SK-N-SH (cell line): ENCODE measurements around the gene KRT2. TPM values are rescaled to one million over a fixed set of nuclear protein-coding genes. Genes with fewer than 3 reads are reported as not detected.

Experiments used
- CTCF ChIA-PET: fragments of 300-600, 350-600 bp; formaldehyde crosslinking; extraction: SDS; loops from one replicate; lab custom pipeline; 2021; lab: Yijun Ruan, JAX
- POLR2A ChIA-PET: fragments of 350-600 bp; sonication (Branson Sonifier 250); formaldehyde crosslinking; extraction: SDS; loops from one replicate; lab custom pipeline; 2020; ENCODE audit warnings: antibody characterized with exemption, inconsistent platforms; lab: Yijun Ruan, JAX
- DNase-seq: peaks from one replicate; pipeline ENCODE4 v3.0.0; 2012
- H2AFZ ChIP-seq: fragments of 200-600 bp; sonication (generic); 2 replicates; pipeline ENCODE4 v1.8.1; 2016; ENCODE audit warnings: antibody characterized with exemption, mild to moderate bottlenecking, low read depth
- H3F3A ChIP-seq: fragments of 200-600 bp; sonication (generic); replicated peaks from 2 replicates; pipeline ENCODE3; 2016; ENCODE audit warnings: antibody characterized with exemption, mild to moderate bottlenecking; ENCODE audit not compliant: insufficient read depth
- H3K27ac ChIP-seq, 2 experiments: fragments of 200-500 bp in 1 of 2; fragments of 200-600 bp in 1 of 2; sonication (Bioruptor generic) in 1 of 2; sonication (generic), shearing (Covaris generic) in 1 of 2; 2 replicates each; pipeline versions ENCODE4 v1.5.1 to v1.6.1; 2014 to 2016; ENCODE audit warnings: low read depth in 2 of 2, inconsistent platforms in 1 of 2, low read length in 1 of 2, mild to moderate bottlenecking in 1 of 2, mixed read lengths in 1 of 2
- H3K27me3 ChIP-seq: fragments of 200-600 bp; sonication (generic), shearing (Covaris generic); 2 replicates; pipeline ENCODE4 v1.6.1; 2016; ENCODE audit warnings: mixed run types; ENCODE audit not compliant: insufficient read depth
- H3K36me3 ChIP-seq, 2 experiments: fragments of 200-500 bp in 1 of 2; fragments of 200-600 bp in 1 of 2; sonication (Bioruptor generic) in 1 of 2; sonication (generic) in 1 of 2; replicated peaks in 1 of 2; 2 replicates each; pipeline versions ENCODE3 to v1.5.1; 2014 to 2016; ENCODE audit warnings: low read length in 1 of 2, mild to moderate bottlenecking in 1 of 2; ENCODE audit not compliant: insufficient read depth in 2 of 2, control insufficient read depth in 1 of 2
- H3K4me1 ChIP-seq, 2 experiments: fragments of 200-500 bp in 1 of 2; fragments of 200-600 bp in 1 of 2; sonication (Bioruptor generic) in 1 of 2; sonication (generic), shearing (Covaris generic) in 1 of 2; 2 replicates each; pipeline versions ENCODE4 v1.5.1 to v1.6.1; 2014 to 2016; ENCODE audit warnings: low read depth in 1 of 2, low read length in 1 of 2, mixed run types in 1 of 2; ENCODE audit not compliant: insufficient read depth in 2 of 2, control insufficient read depth in 1 of 2
- H3K4me2 ChIP-seq: fragments of 200-600 bp; sonication (generic), shearing (Covaris generic); 2 replicates; pipeline ENCODE4 v1.6.1; 2017; ENCODE audit warnings: mixed run types
- H3K4me3 ChIP-seq, 2 experiments: fragments of 200-500 bp in 1 of 2; fragments of 200-600 bp in 1 of 2; sonication (Bioruptor generic) in 1 of 2; sonication (generic), shearing (Covaris generic) in 1 of 2; 2 replicates each; pipeline versions ENCODE4 v1.5.1 to v1.8.1; 2014 to 2016; ENCODE audit warnings: low read depth in 2 of 2, inconsistent platforms in 1 of 2, low read length in 1 of 2, mild to moderate bottlenecking in 1 of 2, mixed read lengths in 1 of 2, moderate library complexity in 1 of 2
- H3K79me2 ChIP-seq: fragments of 200-600 bp; sonication (generic); 2 replicates; pipeline ENCODE4 v1.8.1; 2017; ENCODE audit warnings: mild to moderate bottlenecking; ENCODE audit not compliant: insufficient read depth
- H3K9ac ChIP-seq: fragments of 200-600 bp; sonication (generic); 2 replicates; pipeline ENCODE4 v1.6.1; 2017; ENCODE audit warnings: mixed run types
- H3K9me2 ChIP-seq: fragments of 200-600 bp; sonication (generic); 2 replicates; pipeline ENCODE4 v1.6.1; 2017; ENCODE audit warnings: mixed run types
- H3K9me3 ChIP-seq: fragments of 200-600 bp; sonication (generic); 2 replicates; pipeline ENCODE4 v1.6.1; 2017; ENCODE audit warnings: mixed run types, mild to moderate bottlenecking, moderate library complexity
- H4K20me1 ChIP-seq: fragments of 200-600 bp; sonication (generic); 2 replicates; pipeline ENCODE4 v1.6.1; 2017; ENCODE audit warnings: mild to moderate bottlenecking, mixed run types; ENCODE audit not compliant: insufficient read depth
- EP300 ChIP-seq, 2 experiments: IDR thresholded peaks; 2 replicates each; pipeline versions ENCODE4 v1.4.0 to v1.6.1; 2012; ENCODE audit warnings: borderline replicate concordance in 1 of 2, low read depth in 1 of 2, low read length in 1 of 2
- GATA2 ChIP-seq: sonication (generic); formaldehyde crosslinking; IDR thresholded peaks from 2 replicates; pipeline ENCODE4 v1.5.0; 2020; ENCODE audit warnings: mild to moderate bottlenecking, missing genetic modification reagents
- JUND ChIP-seq: IDR thresholded peaks from 2 replicates; pipeline ENCODE4 v1.4.0; 2012
- MXI1 ChIP-seq: IDR thresholded peaks from 2 replicates; pipeline ENCODE4 v1.6.1; 2012; ENCODE audit warnings: mild to moderate bottlenecking, low read depth, low read length, improper control_type of control experiment
- NFIC ChIP-seq: IDR thresholded peaks from 2 replicates; pipeline ENCODE4 v1.4.0; 2012; ENCODE audit warnings: borderline replicate concordance
- NRF1 ChIP-seq: IDR thresholded peaks from 2 replicates; pipeline ENCODE4 v1.6.1; 2012; ENCODE audit warnings: low read depth, mild to moderate bottlenecking, low read length
- POLR2AphosphoS5 ChIP-seq: IDR thresholded peaks from 2 replicates; pipeline ENCODE4 v1.6.1; 2012; ENCODE audit warnings: low read depth, low read length
- RCOR1 ChIP-seq: fragments of 150-350 bp; IDR thresholded peaks from 2 replicates; pipeline ENCODE4 v1.6.1; 2017; ENCODE audit warnings: antibody characterized with exemption, low read length
- REST ChIP-seq: IDR thresholded peaks from 2 replicates; pipeline ENCODE4 v1.6.1; 2012; ENCODE audit warnings: mild to moderate bottlenecking, low read depth, low read length, moderate library complexity
- RFX5 ChIP-seq: IDR thresholded peaks from 2 replicates; pipeline ENCODE4 v1.6.1; 2012; ENCODE audit warnings: mild to moderate bottlenecking, improper control_type of control experiment, low read length
- SIN3A ChIP-seq: IDR thresholded peaks from 2 replicates; pipeline ENCODE4 v1.6.1; 2012; ENCODE audit warnings: low read depth, mild to moderate bottlenecking, low read length, moderate library complexity, borderline replicate concordance
- TAF1 ChIP-seq: IDR thresholded peaks from 2 replicates; pipeline ENCODE4 v1.6.1; 2012; ENCODE audit warnings: low read depth, mild to moderate bottlenecking, low read length, moderate library complexity, borderline replicate concordance
- TCF12 ChIP-seq: IDR thresholded peaks from 2 replicates; pipeline ENCODE4 v1.4.0; 2012
- TEAD4 ChIP-seq: IDR thresholded peaks from 2 replicates; pipeline ENCODE4 v1.4.0; 2012; ENCODE audit warnings: mild to moderate bottlenecking, borderline replicate concordance; ENCODE audit not compliant: insufficient read depth
- USF1 ChIP-seq: IDR thresholded peaks from 2 replicates; pipeline ENCODE4 v1.4.0; 2012; ENCODE audit warnings: low read depth, borderline replicate concordance
- YY1 ChIP-seq: IDR thresholded peaks from 2 replicates; pipeline ENCODE4 v1.4.0; 2012; ENCODE audit warnings: low read depth, mild to moderate bottlenecking
- WGBS: methylation state at CpG from one replicate; pipeline ENCODE4 v1.1.6; 2017; ENCODE audit warnings: low lambda C conversion rate; 5-methylcytosine and 5-hydroxymethylcytosine counted together
- polyA plus RNA-seq, 3 experiments: library from polyadenylated mRNA; depleted of rRNA; stranded (reverse); fragments of >200 nt; gene quantifications; 2 replicates each; pipeline ENCODE4 v1.2.3, GENCODE V29; 2012
- TF ChIP-seq, protein P1 (sequence below): fragments of 150-350 bp; IDR thresholded peaks from 2 replicates; pipeline ENCODE4 v1.6.1; 2016; ENCODE audit warnings: mild to moderate bottlenecking, low read depth, low read length
- TF ChIP-seq, protein P2 (sequence below): IDR thresholded peaks from 2 replicates; pipeline ENCODE4; 2012
- TF ChIP-seq, protein P3 (sequence below): fragments of 150-350 bp; IDR thresholded peaks from 2 replicates; pipeline ENCODE4 v1.6.1; 2017; ENCODE audit warnings: antibody characterized with exemption, low read length, low read depth, borderline replicate concordance
- TF ChIP-seq, protein P4 (sequence below): IDR thresholded peaks from 2 replicates; pipeline ENCODE4 v1.4.0; 2012; ENCODE audit warnings: low read depth

KRT2 gene
- polyA plus RNA-seq, 1 of the 3 experiments (the other 2 are of a cell fraction), result not detected

DNA sequence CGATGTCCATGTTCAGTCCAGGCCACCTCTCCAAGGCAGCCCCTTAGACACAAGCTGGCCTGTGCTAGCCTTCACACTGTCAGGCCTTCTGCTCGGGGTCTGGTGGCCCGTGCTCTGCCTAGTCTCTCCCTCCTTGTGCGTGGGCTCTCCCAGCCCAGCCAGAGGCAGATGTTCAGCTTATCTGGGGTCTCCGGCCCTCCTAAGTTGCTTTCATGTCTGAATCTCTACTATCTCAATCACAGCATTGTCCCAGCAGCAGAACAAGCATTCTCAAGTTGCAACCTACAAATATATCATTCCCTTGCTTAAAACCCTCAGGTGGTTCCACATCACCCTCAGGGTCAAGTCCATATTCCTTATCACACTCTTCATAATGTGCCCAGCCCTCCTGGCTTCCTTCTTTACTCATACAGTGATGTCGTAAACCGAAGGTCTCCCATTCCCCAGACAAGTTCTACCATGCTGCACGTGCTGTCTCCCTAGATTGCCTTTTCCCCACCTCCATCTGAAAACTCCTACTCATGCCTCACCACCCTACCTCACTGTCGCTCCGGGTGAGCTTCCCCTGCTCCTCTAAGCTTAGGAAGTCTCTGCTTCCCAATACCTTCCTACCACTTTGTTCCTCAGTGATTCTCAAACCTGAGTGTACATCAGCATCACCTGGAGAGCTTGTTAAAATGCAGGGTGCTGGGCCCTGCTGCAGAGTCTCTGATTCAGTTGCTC lies 35.2 kb downstream of the KRT2 start:
- ChIA-PET CTCF (no interaction called here), POLR2A (no interaction called here)
- TF ChIP-seq GATA2 (CRISPR knock-in tag) (no peak), TAF1 (no peak), EP300 (IDR thresholded peaks at IDR 0.05; ENCODE audit: borderline replicate concordance in 1 of 2, low read depth in 1 of 2, low read length in 1 of 2) (no peak), NRF1 (no peak), JUND (no peak), NFIC (no peak), POLR2AphosphoS5 (no peak), YY1 (no peak), TCF12 (no peak), SIN3A (no peak), RCOR1 (no peak), RFX5 (no peak), MXI1 (no peak), REST (no peak), TEAD4 (no peak), USF1 (no peak)
- TF ChIP-seq, protein P1, sequence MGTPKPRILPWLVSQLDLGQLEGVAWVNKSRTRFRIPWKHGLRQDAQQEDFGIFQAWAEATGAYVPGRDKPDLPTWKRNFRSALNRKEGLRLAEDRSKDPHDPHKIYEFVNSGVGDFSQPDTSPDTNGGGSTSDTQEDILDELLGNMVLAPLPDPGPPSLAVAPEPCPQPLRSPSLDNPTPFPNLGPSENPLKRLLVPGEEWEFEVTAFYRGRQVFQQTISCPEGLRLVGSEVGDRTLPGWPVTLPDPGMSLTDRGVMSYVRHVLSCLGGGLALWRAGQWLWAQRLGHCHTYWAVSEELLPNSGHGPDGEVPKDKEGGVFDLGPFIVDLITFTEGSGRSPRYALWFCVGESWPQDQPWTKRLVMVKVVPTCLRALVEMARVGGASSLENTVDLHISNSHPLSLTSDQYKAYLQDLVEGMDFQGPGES, result no peak
- TF ChIP-seq, protein P2, sequence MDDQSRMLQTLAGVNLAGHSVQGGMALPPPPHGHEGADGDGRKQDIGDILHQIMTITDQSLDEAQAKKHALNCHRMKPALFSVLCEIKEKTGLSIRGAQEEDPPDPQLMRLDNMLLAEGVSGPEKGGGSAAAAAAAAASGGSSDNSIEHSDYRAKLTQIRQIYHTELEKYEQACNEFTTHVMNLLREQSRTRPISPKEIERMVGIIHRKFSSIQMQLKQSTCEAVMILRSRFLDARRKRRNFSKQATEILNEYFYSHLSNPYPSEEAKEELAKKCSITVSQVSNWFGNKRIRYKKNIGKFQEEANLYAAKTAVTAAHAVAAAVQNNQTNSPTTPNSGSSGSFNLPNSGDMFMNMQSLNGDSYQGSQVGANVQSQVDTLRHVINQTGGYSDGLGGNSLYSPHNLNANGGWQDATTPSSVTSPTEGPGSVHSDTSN, result no peak
- TF ChIP-seq, protein P3, sequence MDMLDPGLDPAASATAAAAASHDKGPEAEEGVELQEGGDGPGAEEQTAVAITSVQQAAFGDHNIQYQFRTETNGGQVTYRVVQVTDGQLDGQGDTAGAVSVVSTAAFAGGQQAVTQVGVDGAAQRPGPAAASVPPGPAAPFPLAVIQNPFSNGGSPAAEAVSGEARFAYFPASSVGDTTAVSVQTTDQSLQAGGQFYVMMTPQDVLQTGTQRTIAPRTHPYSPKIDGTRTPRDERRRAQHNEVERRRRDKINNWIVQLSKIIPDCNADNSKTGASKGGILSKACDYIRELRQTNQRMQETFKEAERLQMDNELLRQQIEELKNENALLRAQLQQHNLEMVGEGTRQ, result no peak
- TF ChIP-seq, protein P4, sequence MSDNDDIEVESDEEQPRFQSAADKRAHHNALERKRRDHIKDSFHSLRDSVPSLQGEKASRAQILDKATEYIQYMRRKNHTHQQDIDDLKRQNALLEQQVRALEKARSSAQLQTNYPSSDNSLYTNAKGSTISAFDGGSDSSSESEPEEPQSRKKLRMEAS, result no peak

More for the DNA sequence above, 35.2 kb downstream of the KRT2 start:
- no peaks in the 10 kb centered on the region for H3K79me2 ChIP-seq
- no peak overlapping the region for H3K27ac ChIP-seq
- no peaks in the 10 kb centered on the region for H3K9me2 ChIP-seq
- H3F3A ChIP-seq, result no peaks in the 10 kb centered on the region
- no peak overlapping the region for H3K9ac ChIP-seq
- no peaks in the 10 kb centered on the region for H3K36me3 ChIP-seq
- DNase-seq, result no peak
- H3K4me1 ChIP-seq, result no peaks in the 10 kb centered on the region
- H3K27me3 ChIP-seq, result peaks cover 60% of the 10 kb centered on the region; the same call in 1 of the 2 replicates
- no peaks in the 10 kb centered on the region for H3K9me3 ChIP-seq
- H4K20me1 ChIP-seq, result no peaks in the 10 kb centered on the region
- H3K4me3 ChIP-seq, result no peak overlapping the region
- WGBS, result 29% methylated on average over 10 of the region's 10 CpGs
- no peak overlapping the region for H2AFZ ChIP-seq
- no peak overlapping the region for H3K4me2 ChIP-seq
